Measurements from ENCODE around the gene CFAP61. TPM values are rescaled to one million over a fixed set of nuclear protein-coding genes. Genes with fewer than 3 reads are reported as not detected.

CFAP61 gene
- total and polyA plus RNA-seq, 2 experiments from 2014 or later: 1.0 TPM; not detected in 1

DNA sequence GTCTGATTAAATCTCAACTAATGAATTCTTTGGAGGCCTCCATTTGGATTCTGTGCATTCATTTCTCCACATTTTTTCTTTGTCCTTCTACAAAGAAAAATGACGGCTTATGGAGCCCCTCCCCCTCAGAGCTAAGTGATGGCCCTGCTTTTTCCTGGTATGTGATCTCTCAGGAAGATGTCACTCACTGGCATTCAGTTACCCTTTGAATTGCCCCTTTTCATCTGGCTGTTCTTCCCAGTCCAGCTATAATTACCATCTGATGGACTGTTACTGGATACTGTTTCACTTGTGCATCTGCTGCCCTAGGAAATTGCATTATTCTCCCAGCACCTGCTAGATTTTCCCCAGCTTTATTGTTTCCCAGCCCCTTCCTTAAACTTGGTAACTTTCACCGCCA lies 151.9 kb downstream of the CFAP61 start:
- no peaks in the 10 kb centered on the region for H3K36me3 ChIP-seq (replicated peaks; ENCODE audit: insufficient read depth, low read depth)
- H3K4me2 ChIP-seq: no peak overlapping the region
- H3K9me2 ChIP-seq (replicated peaks; ENCODE audit: insufficient read depth): no peaks in the 10 kb centered on the region
- no peak overlapping the region for H3K4me3 ChIP-seq
- 69% methylated on average over 2 of the region's 2 CpGs for WGBS (ENCODE audit: low lambda C conversion rate, missing lambda C conversion rate)
- H3K9me3 ChIP-seq (ENCODE audit: low read depth): no peaks in the 10 kb centered on the region
- H4K20me1 ChIP-seq (ENCODE audit: insufficient read depth, poor library complexity, severe bottlenecking): no peaks in the 10 kb centered on the region
- H2AFZ ChIP-seq: no peak overlapping the region
- no peaks in the 10 kb centered on the region for H3K27me3 ChIP-seq
- TF ChIP-seq EZH2phosphoT487 (IDR thresholded peaks at IDR 0.05; ENCODE audit: low read depth, severe bottlenecking, unreplicated experiment): no peak
- H3K27ac ChIP-seq: no peak overlapping the region
- DNase-seq (ENCODE audit: low spot score): no peak
- H3K4me1 ChIP-seq (ENCODE audit: insufficient read depth): peaks cover 14% of the 10 kb centered on the region
- H3K79me2 ChIP-seq: no peaks in the 10 kb centered on the region

DNA sequence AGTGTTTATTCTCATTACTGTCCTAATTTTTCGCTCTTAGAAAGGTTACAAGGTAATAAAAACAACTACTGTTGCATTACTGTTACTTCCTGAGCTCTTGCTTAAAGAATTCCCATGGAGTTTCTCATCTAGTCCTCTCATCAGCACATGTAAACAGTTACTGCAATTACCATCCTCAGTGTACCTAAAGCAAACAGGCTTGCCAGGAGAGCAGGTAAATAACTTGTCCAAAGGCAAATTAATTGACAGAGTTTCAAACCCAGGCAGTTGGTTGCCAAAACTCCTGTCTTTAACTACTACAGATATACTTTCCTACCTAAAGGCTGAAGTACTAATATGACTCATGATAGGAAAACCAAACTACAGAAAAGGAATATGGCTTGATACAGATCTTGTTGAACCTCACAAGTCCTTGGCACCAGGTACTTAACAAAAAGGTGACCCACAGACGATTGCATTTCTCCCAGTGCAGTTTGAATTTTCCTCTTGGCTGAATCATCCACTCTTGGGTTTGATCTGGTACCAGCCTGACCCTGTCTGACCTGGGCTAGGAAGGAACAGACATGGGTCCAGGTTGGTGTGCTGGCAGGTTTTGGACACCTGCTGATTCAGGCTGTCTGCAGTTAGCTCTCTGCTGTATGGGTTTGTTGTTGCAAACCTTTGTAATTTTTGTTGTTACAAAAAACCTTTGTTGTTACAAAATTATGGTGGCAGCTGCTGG lies 153.0 kb downstream of the CFAP61 start:
- no peaks in the 10 kb centered on the region for H3K27me3 ChIP-seq
- H3K9me3 ChIP-seq (ENCODE audit: low read depth): no peaks in the 10 kb centered on the region
- no peak overlapping the region for H2AFZ ChIP-seq
- no peaks in the 10 kb centered on the region for H3K36me3 ChIP-seq (replicated peaks; ENCODE audit: insufficient read depth, low read depth)
- TF ChIP-seq EZH2 (IDR thresholded peaks at IDR 0.05; ENCODE audit: borderline replicate concordance) (no peak), EZH2phosphoT487 (IDR thresholded peaks at IDR 0.05; ENCODE audit: low read depth, severe bottlenecking, unreplicated experiment) (no peak)
- TF ChIP-seq, protein P1, sequence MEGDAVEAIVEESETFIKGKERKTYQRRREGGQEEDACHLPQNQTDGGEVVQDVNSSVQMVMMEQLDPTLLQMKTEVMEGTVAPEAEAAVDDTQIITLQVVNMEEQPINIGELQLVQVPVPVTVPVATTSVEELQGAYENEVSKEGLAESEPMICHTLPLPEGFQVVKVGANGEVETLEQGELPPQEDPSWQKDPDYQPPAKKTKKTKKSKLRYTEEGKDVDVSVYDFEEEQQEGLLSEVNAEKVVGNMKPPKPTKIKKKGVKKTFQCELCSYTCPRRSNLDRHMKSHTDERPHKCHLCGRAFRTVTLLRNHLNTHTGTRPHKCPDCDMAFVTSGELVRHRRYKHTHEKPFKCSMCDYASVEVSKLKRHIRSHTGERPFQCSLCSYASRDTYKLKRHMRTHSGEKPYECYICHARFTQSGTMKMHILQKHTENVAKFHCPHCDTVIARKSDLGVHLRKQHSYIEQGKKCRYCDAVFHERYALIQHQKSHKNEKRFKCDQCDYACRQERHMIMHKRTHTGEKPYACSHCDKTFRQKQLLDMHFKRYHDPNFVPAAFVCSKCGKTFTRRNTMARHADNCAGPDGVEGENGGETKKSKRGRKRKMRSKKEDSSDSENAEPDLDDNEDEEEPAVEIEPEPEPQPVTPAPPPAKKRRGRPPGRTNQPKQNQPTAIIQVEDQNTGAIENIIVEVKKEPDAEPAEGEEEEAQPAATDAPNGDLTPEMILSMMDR (IDR thresholded peaks at IDR 0.05; ENCODE audit: poor library complexity): no peak
- peaks cover 4% of the 10 kb centered on the region for H3K4me1 ChIP-seq (ENCODE audit: insufficient read depth)
- no peak for DNase-seq (ENCODE audit: low spot score)
- no peaks in the 10 kb centered on the region for H3K79me2 ChIP-seq
- no peaks in the 10 kb centered on the region for H4K20me1 ChIP-seq (ENCODE audit: insufficient read depth, poor library complexity, severe bottlenecking)
- WGBS (ENCODE audit: low lambda C conversion rate, missing lambda C conversion rate): 65% methylated on average over 2 of the region's 2 CpGs
- H3K4me2 ChIP-seq: no peak overlapping the region
- H3K9me2 ChIP-seq (replicated peaks; ENCODE audit: insufficient read depth): no peaks in the 10 kb centered on the region
- no peak overlapping the region for H3K27ac ChIP-seq
- no peak overlapping the region for H3K4me3 ChIP-seq

DNA sequence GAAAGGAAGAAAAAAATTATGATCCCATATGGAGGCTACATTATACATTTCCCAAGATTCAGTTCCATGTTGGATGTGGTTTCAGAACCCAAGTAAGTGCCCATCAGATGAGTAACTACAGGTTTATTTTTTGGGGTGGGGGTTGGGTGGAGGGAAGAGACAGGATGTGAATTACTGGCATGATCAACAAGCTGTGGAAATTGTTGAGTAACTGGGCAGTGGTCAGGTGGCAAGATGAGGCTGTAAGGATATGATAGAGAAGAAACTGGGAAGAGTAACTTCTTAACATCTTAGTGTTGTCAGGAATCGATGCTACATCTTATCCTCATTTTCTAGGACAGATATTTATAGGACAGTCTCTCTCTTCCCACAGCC lies 153.5 kb downstream of the CFAP61 start:
- Histone ChIP-seq H3K4me1 (ENCODE audit: insufficient read depth) (peaks cover 4% of the 10 kb centered on the region), H3K36me3 (replicated peaks; ENCODE audit: insufficient read depth, low read depth) (no peaks in the 10 kb centered on the region), H3K4me3 (no peak overlapping the region), H3K79me2 (no peaks in the 10 kb centered on the region), H3K27me3 (no peaks in the 10 kb centered on the region), H2AFZ (no peak overlapping the region), H3K9me2 (replicated peaks; ENCODE audit: insufficient read depth) (no peaks in the 10 kb centered on the region), H3K9me3 (ENCODE audit: low read depth) (no peaks in the 10 kb centered on the region), H3K4me2 (no peak overlapping the region), H4K20me1 (ENCODE audit: insufficient read depth, poor library complexity, severe bottlenecking) (no peaks in the 10 kb centered on the region), H3K27ac (no peak overlapping the region)
- WGBS (ENCODE audit: low lambda C conversion rate, missing lambda C conversion rate): 95% methylated on average over 1 of the region's 1 CpG
- DNase-seq (ENCODE audit: low spot score): no peak
- TF ChIP-seq, protein P1 (IDR thresholded peaks at IDR 0.05; ENCODE audit: poor library complexity): no peak
- TF ChIP-seq EZH2phosphoT487 (IDR thresholded peaks at IDR 0.05; ENCODE audit: low read depth, severe bottlenecking, unreplicated experiment): no peak
- TF ChIP-seq EZH2 (IDR thresholded peaks at IDR 0.05; ENCODE audit: borderline replicate concordance): no peak

DNA sequence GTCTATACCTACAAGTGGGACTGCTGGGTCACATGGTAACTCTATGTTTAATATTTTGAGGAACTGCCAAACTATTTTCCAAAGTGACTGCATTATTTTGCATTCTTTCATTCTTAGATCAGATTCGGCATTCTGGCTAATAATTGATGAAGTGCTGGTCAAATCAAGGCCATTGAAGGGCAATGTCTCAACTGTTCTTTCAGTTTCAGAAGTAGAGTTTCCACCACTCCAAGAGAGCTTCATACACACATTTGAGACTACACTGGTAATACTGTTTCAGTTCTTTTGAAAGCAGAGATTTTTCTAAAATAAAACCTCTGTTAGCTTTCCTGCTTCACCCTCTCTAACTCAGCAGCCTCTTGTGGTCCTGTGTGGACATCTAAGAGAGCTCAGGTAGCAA lies 154.5 kb downstream of the CFAP61 start:
- H3K4me2 ChIP-seq: no peak overlapping the region
- H3K79me2 ChIP-seq: no peaks in the 10 kb centered on the region
- H3K4me3 ChIP-seq: no peak overlapping the region
- no peaks in the 10 kb centered on the region for H3K9me2 ChIP-seq (replicated peaks; ENCODE audit: insufficient read depth)
- H3K36me3 ChIP-seq (replicated peaks; ENCODE audit: insufficient read depth, low read depth): no peaks in the 10 kb centered on the region
- H3K27ac ChIP-seq: no peak overlapping the region
- no peaks in the 10 kb centered on the region for H4K20me1 ChIP-seq (ENCODE audit: insufficient read depth, poor library complexity, severe bottlenecking)
- WGBS (ENCODE audit: low lambda C conversion rate, missing lambda C conversion rate): 89% methylated on average over 1 of the region's 1 CpG
- no peak overlapping the region for H2AFZ ChIP-seq
- TF ChIP-seq, protein P1 (IDR thresholded peaks at IDR 0.05; ENCODE audit: poor library complexity): no peak
- TF ChIP-seq EZH2 (IDR thresholded peaks at IDR 0.05; ENCODE audit: borderline replicate concordance) (no peak), EZH2phosphoT487 (IDR thresholded peaks at IDR 0.05; ENCODE audit: low read depth, severe bottlenecking, unreplicated experiment) (no peak)
- peaks cover 4% of the 10 kb centered on the region for H3K4me1 ChIP-seq (ENCODE audit: insufficient read depth)
- H3K9me3 ChIP-seq (ENCODE audit: low read depth): no peaks in the 10 kb centered on the region
- DNase-seq (ENCODE audit: low spot score): no peak
- H3K27me3 ChIP-seq: no peaks in the 10 kb centered on the region
